AG08396 (cell line): Measurements from ENCODE around the gene FANCC.
"Not testable (repeated sequence)": the region's sequence is repeated elsewhere in the genome, so short reads cannot be mapped to it uniquely, and the experiment has no call there.

Experiments
- DNase-seq: peaks from one replicate; pipeline ENCODE4 v3.0.0; 2012; ENCODE audit warnings: low spot score, mixed read lengths

The FANCC gene

GRCh38 chr9:95330720-95331404 lies 13.4 kb upstream of the FANCC start:
- no peak for DNase-seq

- DNase-seq = not testable (repeated sequence)
Observed at GRCh38 chr9:95329061-95329460, 11.6 kb upstream of the FANCC start.

GRCh38 chr9:95327239-95327865 lies 9.8 kb upstream of the FANCC start:
- no peak for DNase-seq

GRCh38 chr9:95325221-95325620 lies 7.7 kb upstream of the FANCC start:
- DNase-seq = no peak

- no peak for DNase-seq
Observed at GRCh38 chr9:95317893-95318211, 343 bp upstream of the FANCC start.

- peak; percentile 83 for DNase-seq
Observed at GRCh38 chr9:95316794-95317118, 753 bp downstream of the FANCC start.

GRCh38 chr9:95316274-95316673 lies 1.2 kb downstream of the FANCC start:
- no peak for DNase-seq

GRCh38 chr9:95315108-95315746 lies 2.3 kb downstream of the FANCC start:
- no peak for DNase-seq

GRCh38 chr9:95313010-95313498 lies 4.5 kb downstream of the FANCC start:
- DNase-seq = peak; percentile 76

- DNase-seq = no peak
Observed at GRCh38 chr9:95311961-95312360, 5.5 kb downstream of the FANCC start.

GRCh38 chr9:95307538-95307937 lies 10.0 kb downstream of the FANCC start:
- DNase-seq = no peak

- DNase-seq = no peak
Observed at GRCh38 chr9:95306819-95307218, 10.7 kb downstream of the FANCC start.

- DNase-seq = peak; percentile 33
Observed at GRCh38 chr9:95305770-95306492, 11.6 kb downstream of the FANCC start.

- no peak for DNase-seq
Observed at GRCh38 chr9:95302479-95302878, 15.0 kb downstream of the FANCC start.

GRCh38 chr9:95297760-95298159 lies 19.7 kb downstream of the FANCC start:
- no peak for DNase-seq

GRCh38 chr9:95297316-95297715 lies 20.2 kb downstream of the FANCC start:
- DNase-seq = no peak

- DNase-seq = peak; percentile 39
Observed at GRCh38 chr9:95296761-95297160, 20.7 kb downstream of the FANCC start.

GRCh38 chr9:95293296-95293695 lies 24.2 kb downstream of the FANCC start:
- DNase-seq = not testable (repeated sequence)

- DNase-seq = no peak
Observed at GRCh38 chr9:95292226-95292625, 25.3 kb downstream of the FANCC start.

GRCh38 chr9:95286151-95286550 lies 31.4 kb downstream of the FANCC start:
- no peak for DNase-seq

GRCh38 chr9:95285307-95285706 lies 32.2 kb downstream of the FANCC start:
- no peak for DNase-seq

GRCh38 chr9:95284162-95285080 lies 33.1 kb downstream of the FANCC start:
- DNase-seq = peak; percentile 65
